ENCODE data around the gene FSIP1. TPM values are rescaled to one million over a fixed set of nuclear protein-coding genes. Genes with fewer than 3 reads are reported as not detected.

The FSIP1 gene
- polyA plus RNA-seq, 3 donors, result 0.10 to 0.48 (median 0.21) TPM

DNA sequence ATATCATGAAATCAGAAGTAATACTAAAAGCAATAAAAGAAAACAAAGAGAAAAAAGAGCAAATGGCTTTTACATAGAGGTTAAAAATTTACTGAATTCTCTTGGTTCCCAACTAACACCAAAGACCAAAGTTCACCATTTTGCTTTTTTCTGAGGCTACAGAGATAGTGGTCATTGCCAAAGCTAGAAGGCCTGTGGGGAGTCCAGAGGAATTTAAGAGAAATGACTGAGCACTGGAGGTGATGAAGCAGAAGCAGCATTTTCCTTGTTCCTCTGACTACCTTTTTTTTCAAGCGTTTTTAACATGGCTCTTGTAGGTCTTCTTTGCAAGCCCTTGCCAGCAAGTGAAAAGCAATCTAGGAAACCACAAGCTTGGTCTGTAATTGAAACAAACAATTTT, 143.6 kb downstream of the FSIP1 start:
- Histone ChIP-seq H3K9ac (ENCODE audit: insufficient read depth, low read length, poor library complexity, severe bottlenecking) (no peak overlapping the region), H3K27me3 (ENCODE audit: control insufficient read depth in 2 of 2, insufficient read depth in 2 of 2, low read length in 2 of 2) (no peaks in the 10 kb centered on the region), H3K4me3 (replicated peaks in 1 of 3; ENCODE audit: low read depth in 2 of 3, low read length in 3 of 3) (no peak overlapping the region), H3K4me1 (ENCODE audit: control insufficient read depth in 1 of 2, insufficient read depth in 2 of 2, low read length in 2 of 2) (no peaks in the 10 kb centered on the region), H3K27ac (ENCODE audit: low read depth in 1 of 2, low read length in 2 of 2) (no peak overlapping the region), H2AFZ (ENCODE audit: insufficient read depth, low read depth, low read length, poor library complexity, severe bottlenecking) (no peak overlapping the region), H4K20me1 (ENCODE audit: insufficient read depth, low read length) (no peaks in the 10 kb centered on the region), H3K36me3 (replicated peaks in 1 of 2; ENCODE audit: control insufficient read depth in 1 of 2, insufficient read depth in 2 of 2, low read length in 2 of 2) (no peaks in the 10 kb centered on the region), H3K79me2 (ENCODE audit: insufficient read depth, low read length) (no peaks in the 10 kb centered on the region), H3K9me3 (replicated peaks in 1 of 2; ENCODE audit: control insufficient read depth in 1 of 2, insufficient read depth in 1 of 2, low read length in 2 of 2) (no peaks in the 10 kb centered on the region), H3K4me2 (replicated peaks; ENCODE audit: extremely low read depth, low read length, poor library complexity, severe bottlenecking) (no peak overlapping the region)
- intact Hi-C loops (cut with micrococcal nuclease), result no loop called here
- Mint-ChIP-seq H3K4me1 (no peaks in the 10 kb centered on the region), H3K4me3 (no peak overlapping the region), H3K9me3 (peaks cover 0 to 2% (median 0%) of the 10 kb centered on the region in 7 donors), H3K27ac (no peak overlapping the region), H3K27me3 (ENCODE audit: low read depth in 3 of 3) (peaks cover 0 to 4% (median 2%) of the 10 kb centered on the region in 3 donors), H3K36me3 (no peaks in the 10 kb centered on the region)
- TF ChIP-seq, protein P1, sequence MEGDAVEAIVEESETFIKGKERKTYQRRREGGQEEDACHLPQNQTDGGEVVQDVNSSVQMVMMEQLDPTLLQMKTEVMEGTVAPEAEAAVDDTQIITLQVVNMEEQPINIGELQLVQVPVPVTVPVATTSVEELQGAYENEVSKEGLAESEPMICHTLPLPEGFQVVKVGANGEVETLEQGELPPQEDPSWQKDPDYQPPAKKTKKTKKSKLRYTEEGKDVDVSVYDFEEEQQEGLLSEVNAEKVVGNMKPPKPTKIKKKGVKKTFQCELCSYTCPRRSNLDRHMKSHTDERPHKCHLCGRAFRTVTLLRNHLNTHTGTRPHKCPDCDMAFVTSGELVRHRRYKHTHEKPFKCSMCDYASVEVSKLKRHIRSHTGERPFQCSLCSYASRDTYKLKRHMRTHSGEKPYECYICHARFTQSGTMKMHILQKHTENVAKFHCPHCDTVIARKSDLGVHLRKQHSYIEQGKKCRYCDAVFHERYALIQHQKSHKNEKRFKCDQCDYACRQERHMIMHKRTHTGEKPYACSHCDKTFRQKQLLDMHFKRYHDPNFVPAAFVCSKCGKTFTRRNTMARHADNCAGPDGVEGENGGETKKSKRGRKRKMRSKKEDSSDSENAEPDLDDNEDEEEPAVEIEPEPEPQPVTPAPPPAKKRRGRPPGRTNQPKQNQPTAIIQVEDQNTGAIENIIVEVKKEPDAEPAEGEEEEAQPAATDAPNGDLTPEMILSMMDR (IDR thresholded peaks at IDR 0.05), result no peak
- 82% methylated on average over 1 of the region's 1 CpG for WGBS (ENCODE audit: insufficient coverage)
- DNase-seq, result no peak

DNA sequence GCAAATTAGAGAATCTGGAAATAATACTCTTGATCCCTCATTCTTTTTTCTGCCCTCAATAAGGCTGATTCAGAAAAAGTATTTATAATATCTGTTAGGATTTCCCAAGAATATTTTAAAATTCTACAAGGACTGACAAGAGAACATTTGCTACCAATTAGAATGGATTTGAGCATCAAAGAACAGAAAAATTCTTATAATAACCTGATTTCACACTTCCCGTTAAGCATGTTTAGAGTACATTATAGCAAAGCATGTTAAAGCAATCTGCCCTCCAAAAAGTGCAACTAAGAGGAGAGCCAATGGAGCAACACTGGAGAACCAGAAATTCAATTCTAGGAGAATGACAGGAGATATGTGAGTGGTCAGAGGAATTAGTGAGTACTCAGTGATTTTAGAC, 144.6 kb downstream of the FSIP1 start:
- Histone ChIP-seq H3K27me3 (ENCODE audit: control insufficient read depth in 2 of 2, insufficient read depth in 2 of 2, low read length in 2 of 2) (no peaks in the 10 kb centered on the region), H2AFZ (ENCODE audit: insufficient read depth, low read depth, low read length, poor library complexity, severe bottlenecking) (no peak overlapping the region), H3K36me3 (replicated peaks in 1 of 2; ENCODE audit: control insufficient read depth in 1 of 2, insufficient read depth in 2 of 2, low read length in 2 of 2) (no peaks in the 10 kb centered on the region), H3K79me2 (ENCODE audit: insufficient read depth, low read length) (no peaks in the 10 kb centered on the region), H3K27ac (ENCODE audit: low read depth in 1 of 2, low read length in 2 of 2) (no peak overlapping the region), H3K4me1 (ENCODE audit: control insufficient read depth in 1 of 2, insufficient read depth in 2 of 2, low read length in 2 of 2) (no peaks in the 10 kb centered on the region), H3K4me2 (replicated peaks; ENCODE audit: extremely low read depth, low read length, poor library complexity, severe bottlenecking) (no peak overlapping the region), H3K9ac (ENCODE audit: insufficient read depth, low read length, poor library complexity, severe bottlenecking) (no peak overlapping the region), H3K9me3 (replicated peaks in 1 of 2; ENCODE audit: control insufficient read depth in 1 of 2, insufficient read depth in 1 of 2, low read length in 2 of 2) (no peaks in the 10 kb centered on the region), H4K20me1 (ENCODE audit: insufficient read depth, low read length) (no peaks in the 10 kb centered on the region), H3K4me3 (replicated peaks in 1 of 3; ENCODE audit: low read depth in 2 of 3, low read length in 3 of 3) (no peak overlapping the region)
- Mint-ChIP-seq H3K9me3 (peaks cover 0 to 2% (median 0%) of the 10 kb centered on the region in 7 donors), H3K36me3 (no peaks in the 10 kb centered on the region), H3K27me3 (ENCODE audit: low read depth in 3 of 3) (peaks cover 0 to 4% (median 2%) of the 10 kb centered on the region in 3 donors), H3K27ac (no peak overlapping the region), H3K4me3 (no peak overlapping the region), H3K4me1 (no peaks in the 10 kb centered on the region)
- no CpG with 5 or more reads among the region's 1 CpG for WGBS (ENCODE audit: insufficient coverage)
- TF ChIP-seq, protein P1 (IDR thresholded peaks at IDR 0.05), result no peak
- intact Hi-C loops (cut with micrococcal nuclease), result no loop called here
- DNase-seq, result no peak

Data from CD14-positive monocyte (primary cell).